ENCODE measurements around the gene ANTXR1.

Gene ANTXR1

GRCh38 chr2:69065735-69066336 lies 52.9 kb downstream of the ANTXR1 start:
- no peak for FAIRE-seq

GRCh38 chr2:69067026-69067630 lies 54.1 kb downstream of the ANTXR1 start:
- DNase-seq (ENCODE audit: insufficient read length, low spot score), result no peak
- FAIRE-seq, result no peak

More at GRCh38 chr2:69065735-69066336, 52.9 kb downstream of the ANTXR1 start:
- no peak for DNase-seq (ENCODE audit: insufficient read length, low spot score)

GRCh38 chr2:69067866-69068265 lies 54.9 kb downstream of the ANTXR1 start:
- no peak for FAIRE-seq
- DNase-seq (ENCODE audit: insufficient read length, low spot score), result no peak

DNA sequence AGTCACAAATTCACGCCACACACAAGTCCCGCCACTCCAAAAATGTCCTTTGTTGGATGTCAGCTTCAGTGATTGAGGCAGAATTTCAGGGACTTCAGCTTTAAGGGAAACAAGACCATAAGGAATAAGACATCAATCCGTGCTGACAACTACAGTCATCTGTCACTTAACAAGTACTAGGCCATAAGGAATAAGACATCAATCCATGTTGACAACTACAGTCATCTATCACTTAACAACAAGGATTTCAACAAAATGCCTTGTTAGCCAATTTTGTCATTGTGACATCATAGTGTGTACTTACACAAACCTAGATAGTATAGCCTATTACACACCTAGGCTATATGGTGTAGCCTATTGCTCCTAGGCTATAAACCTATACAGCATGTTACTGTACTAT lies 58.0 kb downstream of the ANTXR1 start:
- FAIRE-seq (peak; percentile 89), DNase-seq (ENCODE audit: insufficient read length, low spot score) (no peak)

GRCh38 chr2:69073928-69074570 lies 61.1 kb downstream of the ANTXR1 start:
- no peak for DNase-seq (ENCODE audit: insufficient read length, low spot score)
- no peak for FAIRE-seq

- FAIRE-seq, result no peak
Observed at GRCh38 chr2:69074918-69075317, 61.9 kb downstream of the ANTXR1 start.

DNA sequence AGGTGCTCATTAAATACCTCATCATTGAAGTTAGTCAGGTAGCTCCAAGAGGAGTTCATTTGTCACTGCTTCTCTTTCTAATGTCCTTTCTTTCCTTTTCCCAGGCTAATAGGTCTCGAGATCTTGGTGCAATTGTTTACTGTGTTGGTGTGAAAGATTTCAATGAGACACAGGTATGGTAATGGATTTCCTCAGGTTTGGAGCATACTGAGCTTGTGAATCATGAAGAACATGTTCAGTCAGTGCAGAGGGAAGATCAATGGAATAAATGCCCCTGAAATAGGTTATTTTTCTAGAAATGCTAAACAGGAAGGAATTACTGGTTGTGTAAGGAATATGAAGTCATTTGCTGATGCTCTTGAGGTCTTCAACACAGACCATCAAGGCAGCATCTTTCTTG lies 62.5 kb downstream of the ANTXR1 start:
- no peak for DNase-seq (ENCODE audit: insufficient read length, low spot score)
- no peak for FAIRE-seq

More at GRCh38 chr2:69074918-69075317, 61.9 kb downstream of the ANTXR1 start:
- no peak for DNase-seq (ENCODE audit: insufficient read length, low spot score)

GRCh38 chr2:69076601-69077000 lies 63.6 kb downstream of the ANTXR1 start:
- FAIRE-seq, result no peak
- DNase-seq (ENCODE audit: insufficient read length, low spot score), result no peak

- DNase-seq (ENCODE audit: insufficient read length, low spot score), result no peak
- no peak for FAIRE-seq
Observed at GRCh38 chr2:69077252-69077950, 64.4 kb downstream of the ANTXR1 start.

DNA sequence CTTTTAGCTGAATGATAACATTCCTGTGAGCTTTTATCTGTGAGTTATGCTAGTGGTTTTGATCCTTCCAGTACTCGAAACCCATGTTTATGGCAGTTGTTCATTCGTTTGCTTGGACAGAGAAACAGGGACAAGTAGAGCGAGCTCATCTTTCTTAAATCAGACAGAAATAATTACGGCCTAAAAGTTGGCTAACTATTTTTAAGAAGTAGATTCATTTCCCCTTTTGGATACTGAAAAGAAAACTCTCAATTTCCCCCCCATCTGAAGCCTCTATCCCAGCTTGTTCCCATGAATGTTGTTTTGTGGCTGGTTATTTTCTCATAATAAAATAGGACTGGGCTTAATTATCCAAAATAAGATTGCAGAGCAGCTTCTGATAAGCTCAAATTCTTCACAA lies 67.1 kb downstream of the ANTXR1 start:
- FAIRE-seq, result no peak
- DNase-seq (ENCODE audit: insufficient read length, low spot score), result no peak

DNA sequence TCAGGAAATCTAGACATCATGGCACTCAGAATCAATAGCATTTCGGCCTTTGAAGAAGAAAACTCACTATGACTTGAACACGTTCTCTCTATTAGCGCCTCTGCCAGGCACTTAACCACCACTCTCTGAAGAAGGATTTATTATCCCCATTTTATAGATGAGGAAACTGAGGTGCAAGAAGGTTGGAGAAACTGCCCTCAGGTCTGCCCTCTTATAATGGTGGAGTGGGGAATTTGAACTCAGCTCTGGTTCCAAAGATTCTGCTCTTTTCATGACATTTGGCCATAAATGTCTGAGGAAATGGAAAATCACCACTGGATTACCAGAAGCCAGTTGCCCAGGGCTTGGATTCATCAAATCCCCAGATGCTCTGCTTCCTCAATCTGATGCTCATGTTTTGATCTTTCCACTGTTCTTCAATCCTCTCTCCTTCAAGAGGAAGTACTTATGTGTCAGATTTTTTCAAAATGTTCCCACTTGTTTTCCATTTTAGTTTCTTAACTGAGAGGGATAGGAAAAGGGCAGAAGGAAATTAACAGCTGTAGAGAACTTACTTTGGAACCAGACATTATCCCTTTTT lies 68.1 kb downstream of the ANTXR1 start:
- FAIRE-seq (no peak), DNase-seq (ENCODE audit: insufficient read length, low spot score) (no peak)

GRCh38 chr2:69081757-69082156 lies 68.8 kb downstream of the ANTXR1 start:
- no peak for DNase-seq (ENCODE audit: insufficient read length, low spot score)

GRCh38 chr2:69082430-69082997 lies 69.5 kb downstream of the ANTXR1 start:
- no peak for FAIRE-seq
- peak; percentile 72 for DNase-seq (ENCODE audit: insufficient read length, low spot score)

More at GRCh38 chr2:69081757-69082156, 68.8 kb downstream of the ANTXR1 start:
- no peak for FAIRE-seq

- FAIRE-seq (no peak), DNase-seq (ENCODE audit: insufficient read length, low spot score) (peak; percentile 27)
Observed at GRCh38 chr2:69083235-69083748, 70.3 kb downstream of the ANTXR1 start.

DNA sequence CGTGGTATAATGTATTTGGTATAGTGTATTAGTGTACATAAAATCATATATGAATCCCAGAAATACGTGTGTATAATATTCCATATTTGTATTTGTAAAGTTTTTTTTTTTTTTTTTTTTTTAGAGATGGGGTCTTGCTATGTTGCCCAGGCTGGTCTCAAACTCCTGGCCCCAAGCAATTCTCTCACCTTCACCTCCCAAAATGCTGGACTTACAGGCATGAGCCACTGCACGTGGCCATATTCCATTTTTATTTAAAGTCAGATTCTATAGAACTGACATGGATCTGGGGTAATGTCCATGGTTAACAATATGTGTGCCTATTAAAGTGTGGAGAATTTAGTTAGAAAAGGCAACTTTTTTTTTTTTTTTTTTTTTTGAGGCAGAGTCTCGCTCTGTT lies 71.5 kb downstream of the ANTXR1 start:
- FAIRE-seq (no peak), DNase-seq (ENCODE audit: insufficient read length, low spot score) (no peak)

DNA sequence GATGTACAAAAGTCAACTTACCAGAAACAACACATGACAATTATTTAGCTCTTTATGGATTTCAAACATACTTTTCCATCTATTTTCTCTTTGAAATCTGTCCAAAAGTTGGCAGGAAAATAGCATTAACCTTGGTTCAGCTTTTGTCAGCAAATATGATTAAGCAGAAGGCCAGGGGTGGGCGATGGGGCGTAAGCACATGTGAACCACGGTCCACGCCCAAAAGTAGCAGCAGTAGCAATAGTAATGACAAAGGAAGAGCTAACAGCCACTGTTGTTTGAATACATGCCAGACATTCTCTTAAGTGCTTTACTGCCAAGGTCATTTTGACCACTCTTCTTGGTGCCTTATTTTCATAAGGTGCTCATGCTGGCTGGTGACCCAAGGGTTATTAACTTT lies 73.5 kb downstream of the ANTXR1 start:
- FAIRE-seq (no peak), DNase-seq (ENCODE audit: insufficient read length, low spot score) (no peak)

DNA sequence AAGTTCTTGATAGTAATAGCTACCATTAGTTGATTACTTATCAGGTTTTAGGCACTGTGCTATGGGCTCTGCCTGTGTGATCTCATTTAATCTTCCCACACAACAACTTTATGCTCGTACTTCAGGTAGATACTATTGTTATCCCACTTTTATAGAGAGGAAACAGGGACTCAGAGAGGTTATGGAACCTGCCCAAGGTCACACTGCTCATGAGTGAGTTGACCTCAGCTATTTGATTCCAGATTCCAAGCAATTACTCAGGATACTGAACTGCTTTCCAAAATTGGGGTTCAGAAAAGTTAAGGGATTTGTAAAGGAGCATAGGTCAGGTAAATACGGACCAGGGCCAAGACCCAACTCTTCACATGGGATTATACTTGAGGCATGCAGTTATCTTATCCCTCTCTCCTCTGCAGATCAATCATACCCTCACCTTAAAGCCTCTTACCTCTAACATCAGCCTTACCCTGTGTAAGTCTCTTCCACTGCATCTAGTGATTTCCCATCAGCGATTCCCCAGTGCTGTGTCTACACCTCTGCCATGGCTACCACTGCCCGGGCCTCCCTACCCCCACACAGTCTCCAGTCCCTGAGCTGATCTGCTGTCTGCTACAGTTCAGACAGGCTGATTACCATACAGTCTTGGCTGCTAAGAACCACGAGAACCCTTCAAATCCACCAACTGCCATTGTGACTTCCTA lies 74.4 kb downstream of the ANTXR1 start:
- DNase-seq (ENCODE audit: insufficient read length, low spot score) (no peak), FAIRE-seq (no peak)

DNA sequence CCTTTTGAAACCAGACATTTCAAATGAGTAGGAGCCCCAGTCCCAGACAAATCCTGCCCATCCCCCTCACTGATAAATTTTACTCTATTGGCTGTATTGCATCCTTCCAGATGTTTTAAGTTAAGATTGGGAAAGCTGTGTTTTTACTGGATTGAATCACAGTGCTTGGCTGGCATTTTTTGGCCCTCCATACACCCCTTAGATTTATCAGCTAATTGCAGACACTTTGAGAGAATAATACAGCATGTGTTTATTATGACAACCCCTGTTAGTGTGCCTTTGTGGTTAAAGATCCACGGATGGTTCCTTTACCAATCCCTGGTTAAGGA lies 74.9 kb downstream of the ANTXR1 start:
- FAIRE-seq, result no peak

GRCh38 chr2:69088466-69088865 lies 75.5 kb downstream of the ANTXR1 start:
- FAIRE-seq (peak; percentile 38), DNase-seq (ENCODE audit: insufficient read length, low spot score) (no peak)

More for the DNA sequence above, 74.9 kb downstream of the ANTXR1 start:
- no peak for DNase-seq (ENCODE audit: insufficient read length, low spot score)

DNA sequence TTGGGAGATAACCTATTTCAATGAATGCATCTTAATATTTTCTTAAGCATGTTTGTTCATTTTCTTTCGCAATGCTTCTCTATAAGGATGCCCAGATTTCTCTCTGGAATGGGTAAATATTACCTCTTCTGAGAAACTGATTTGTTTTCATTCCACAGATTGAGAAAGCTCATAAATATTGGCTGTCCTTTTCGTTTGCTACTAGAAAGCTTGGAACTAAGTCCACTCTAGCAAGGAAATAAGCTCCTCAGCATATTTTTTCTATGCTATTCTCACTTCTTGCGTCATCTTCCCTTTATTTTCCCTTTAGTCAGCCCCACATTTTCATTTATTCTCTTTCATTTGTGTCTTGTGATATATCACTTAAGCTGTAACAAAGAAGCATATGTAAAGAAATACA lies 76.3 kb downstream of the ANTXR1 start:
- DNase-seq (ENCODE audit: insufficient read length, low spot score) (no peak), FAIRE-seq (no peak)
